ENCODE measurements around the gene BMP8B. TPM values are rescaled to one million over a fixed set of nuclear protein-coding genes. Genes with fewer than 3 reads are reported as not detected.
"Not testable (repeated sequence)": the region's sequence is repeated elsewhere in the genome, so short reads cannot be mapped to it uniquely, and the experiment has no call there.

Gene BMP8B
- total RNA-seq, 3 donors from 2014 or later: 0.48 to 1.3 (median 0.59) TPM

DNA sequence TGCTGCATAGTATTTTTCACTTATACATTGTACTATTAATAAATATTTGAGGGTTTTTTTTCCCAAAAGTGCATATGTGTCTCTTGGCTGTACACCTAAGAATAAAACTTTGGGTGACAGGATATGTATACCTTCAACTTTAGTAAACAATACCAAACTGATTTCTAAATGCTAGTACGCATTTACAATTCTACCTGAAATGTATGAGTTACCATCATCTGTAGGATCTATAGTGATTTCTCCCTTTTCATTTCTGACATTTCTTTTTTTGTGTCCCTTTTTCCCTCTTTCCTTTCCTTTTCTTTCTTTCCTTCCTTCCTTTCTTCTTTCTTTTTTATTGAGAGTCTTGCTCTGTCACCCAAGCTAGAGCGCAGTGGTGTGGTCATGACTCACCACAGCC is 16.7 kb upstream of the BMP8B start:
- Histone ChIP-seq H3K4me3 (no peak overlapping the region), H3K9me3 (peaks cover 0 to 6% of the 10 kb centered on the region in 2 donors), H3K27ac (no peak overlapping the region), H3K27me3 (no peaks in the 10 kb centered on the region), H3K4me1 (no peaks in the 10 kb centered on the region), H3K36me3 (no peaks in the 10 kb centered on the region)
- TF ChIP-seq POLR2AphosphoS5 (IDR thresholded peaks at IDR 0.05): no peak
- TF ChIP-seq POLR2A (IDR thresholded peaks at IDR 0.05): no peak
- TF ChIP-seq, protein P1, sequence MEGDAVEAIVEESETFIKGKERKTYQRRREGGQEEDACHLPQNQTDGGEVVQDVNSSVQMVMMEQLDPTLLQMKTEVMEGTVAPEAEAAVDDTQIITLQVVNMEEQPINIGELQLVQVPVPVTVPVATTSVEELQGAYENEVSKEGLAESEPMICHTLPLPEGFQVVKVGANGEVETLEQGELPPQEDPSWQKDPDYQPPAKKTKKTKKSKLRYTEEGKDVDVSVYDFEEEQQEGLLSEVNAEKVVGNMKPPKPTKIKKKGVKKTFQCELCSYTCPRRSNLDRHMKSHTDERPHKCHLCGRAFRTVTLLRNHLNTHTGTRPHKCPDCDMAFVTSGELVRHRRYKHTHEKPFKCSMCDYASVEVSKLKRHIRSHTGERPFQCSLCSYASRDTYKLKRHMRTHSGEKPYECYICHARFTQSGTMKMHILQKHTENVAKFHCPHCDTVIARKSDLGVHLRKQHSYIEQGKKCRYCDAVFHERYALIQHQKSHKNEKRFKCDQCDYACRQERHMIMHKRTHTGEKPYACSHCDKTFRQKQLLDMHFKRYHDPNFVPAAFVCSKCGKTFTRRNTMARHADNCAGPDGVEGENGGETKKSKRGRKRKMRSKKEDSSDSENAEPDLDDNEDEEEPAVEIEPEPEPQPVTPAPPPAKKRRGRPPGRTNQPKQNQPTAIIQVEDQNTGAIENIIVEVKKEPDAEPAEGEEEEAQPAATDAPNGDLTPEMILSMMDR (IDR thresholded peaks at IDR 0.05): no peak
- DNase-seq (ENCODE audit: low spot score in 2 of 2): no peak
- intact Hi-C loops (cut with DNase I; ENCODE audit: low total_unique reads): no loop called here

DNA sequence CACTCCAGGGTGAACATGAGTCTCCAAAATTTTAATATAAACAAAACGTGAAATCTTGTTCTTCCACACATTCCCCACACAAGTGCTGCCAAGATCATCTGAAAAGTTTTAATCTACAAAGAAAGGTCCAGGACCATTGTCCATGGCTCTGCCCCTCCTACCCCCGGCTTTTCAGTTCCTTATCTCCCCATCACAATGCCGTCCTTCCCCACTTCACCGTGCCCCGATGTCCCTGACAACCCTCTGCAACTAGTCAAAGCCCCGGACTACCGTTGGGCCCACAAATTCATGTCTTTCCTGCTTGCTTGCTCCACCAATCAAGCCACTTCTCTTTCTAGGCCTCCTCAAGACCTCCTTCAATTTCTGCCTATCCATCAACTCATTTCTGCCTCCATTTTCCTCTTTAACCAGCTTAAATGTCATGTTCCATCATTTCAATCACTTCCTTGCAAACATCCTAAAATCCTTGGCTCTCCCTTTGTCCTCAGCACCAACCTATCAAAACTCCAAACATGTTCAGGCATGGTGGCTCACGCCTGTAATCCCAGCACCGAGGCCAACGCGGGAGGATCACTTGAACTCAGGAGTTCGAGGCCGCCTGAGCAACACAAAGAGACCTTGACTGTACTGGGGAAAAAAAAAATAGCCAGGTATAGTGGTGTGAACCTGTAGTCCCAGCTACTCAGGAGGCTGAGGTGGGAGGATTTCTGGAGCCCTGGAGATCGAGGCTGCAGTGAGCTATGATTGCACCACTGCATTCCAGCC is 14.0 kb upstream of the BMP8B start:
- TF ChIP-seq POLR2AphosphoS5 (IDR thresholded peaks at IDR 0.05): no peak
- TF ChIP-seq, protein P1 (IDR thresholded peaks at IDR 0.05): no peak
- no peak for TF ChIP-seq POLR2A (IDR thresholded peaks at IDR 0.05)
- H3K4me1 ChIP-seq: no peaks in the 10 kb centered on the region
- H3K27ac ChIP-seq: no peak overlapping the region
- DNase-seq (ENCODE audit: low spot score in 2 of 2): no peak
- no peaks in the 10 kb centered on the region for H3K27me3 ChIP-seq
- no peak overlapping the region for H3K4me3 ChIP-seq
- intact Hi-C loops (cut with DNase I; ENCODE audit: low total_unique reads): no loop called here
- H3K9me3 ChIP-seq: peaks cover 0 to 6% of the 10 kb centered on the region in 2 donors
- H3K36me3 ChIP-seq: no peaks in the 10 kb centered on the region

DNA sequence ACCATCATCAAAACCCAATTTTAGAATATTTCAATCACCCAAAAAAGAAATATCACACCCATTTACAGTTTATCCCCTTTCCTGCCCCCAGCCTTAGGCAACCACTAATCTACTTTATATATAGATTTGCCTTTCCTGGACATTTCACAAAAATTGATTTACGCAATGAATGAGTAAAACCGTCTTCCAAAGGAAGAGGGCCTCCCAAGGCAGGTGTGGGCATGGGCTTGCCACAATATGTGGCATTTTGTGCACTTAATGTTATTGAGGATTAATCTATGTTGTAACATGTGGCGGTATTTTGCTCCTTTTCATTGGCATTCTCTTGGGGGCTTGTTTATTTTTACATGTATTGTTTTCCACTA is 11.8 kb upstream of the BMP8B start:
- H3K27ac ChIP-seq: no peak overlapping the region
- no peak for DNase-seq (ENCODE audit: low spot score in 2 of 2)
- no peak overlapping the region for H3K4me3 ChIP-seq
- TF ChIP-seq, protein P1 (IDR thresholded peaks at IDR 0.05): no peak
- peaks cover 0 to 4% of the 10 kb centered on the region in 2 donors for H3K9me3 ChIP-seq
- H3K27me3 ChIP-seq: no peaks in the 10 kb centered on the region
- intact Hi-C loops (cut with DNase I; ENCODE audit: low total_unique reads): no loop called here
- H3K4me1 ChIP-seq: no peaks in the 10 kb centered on the region
- no peaks in the 10 kb centered on the region for H3K36me3 ChIP-seq

DNA sequence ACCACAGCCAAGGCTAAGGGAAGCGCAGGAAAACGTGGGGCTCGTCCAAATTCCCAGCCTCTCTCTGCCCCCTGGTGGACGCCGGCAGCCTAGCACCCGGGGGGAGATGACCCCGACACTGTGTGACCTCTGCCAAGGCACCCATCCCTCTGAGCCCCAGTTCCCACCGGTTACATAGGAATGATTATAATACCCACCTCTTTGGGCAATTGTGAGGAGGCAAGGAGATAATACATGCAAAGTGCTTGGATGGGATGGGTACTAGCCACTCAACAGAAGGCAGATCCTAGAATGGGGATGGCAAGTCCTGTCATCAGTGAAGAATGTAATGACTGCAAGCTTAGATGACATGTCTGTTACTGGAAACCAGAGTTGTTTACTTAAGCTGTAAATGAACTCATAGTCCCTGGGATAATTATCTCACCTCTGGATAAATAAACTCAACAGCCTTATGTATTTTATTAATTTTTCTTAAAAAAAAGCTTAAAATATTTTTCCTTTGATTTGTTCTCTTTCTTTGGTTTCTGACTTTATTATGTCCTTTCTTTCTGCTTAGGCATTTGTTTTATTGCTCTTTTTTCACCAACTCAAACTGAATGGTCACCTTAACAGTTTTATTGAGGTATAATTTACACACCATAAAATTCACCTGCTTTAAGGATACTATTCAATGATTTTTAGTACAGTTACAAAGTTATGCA is 11.3 kb upstream of the BMP8B start:
- H3K27ac ChIP-seq: no peak overlapping the region

DNA sequence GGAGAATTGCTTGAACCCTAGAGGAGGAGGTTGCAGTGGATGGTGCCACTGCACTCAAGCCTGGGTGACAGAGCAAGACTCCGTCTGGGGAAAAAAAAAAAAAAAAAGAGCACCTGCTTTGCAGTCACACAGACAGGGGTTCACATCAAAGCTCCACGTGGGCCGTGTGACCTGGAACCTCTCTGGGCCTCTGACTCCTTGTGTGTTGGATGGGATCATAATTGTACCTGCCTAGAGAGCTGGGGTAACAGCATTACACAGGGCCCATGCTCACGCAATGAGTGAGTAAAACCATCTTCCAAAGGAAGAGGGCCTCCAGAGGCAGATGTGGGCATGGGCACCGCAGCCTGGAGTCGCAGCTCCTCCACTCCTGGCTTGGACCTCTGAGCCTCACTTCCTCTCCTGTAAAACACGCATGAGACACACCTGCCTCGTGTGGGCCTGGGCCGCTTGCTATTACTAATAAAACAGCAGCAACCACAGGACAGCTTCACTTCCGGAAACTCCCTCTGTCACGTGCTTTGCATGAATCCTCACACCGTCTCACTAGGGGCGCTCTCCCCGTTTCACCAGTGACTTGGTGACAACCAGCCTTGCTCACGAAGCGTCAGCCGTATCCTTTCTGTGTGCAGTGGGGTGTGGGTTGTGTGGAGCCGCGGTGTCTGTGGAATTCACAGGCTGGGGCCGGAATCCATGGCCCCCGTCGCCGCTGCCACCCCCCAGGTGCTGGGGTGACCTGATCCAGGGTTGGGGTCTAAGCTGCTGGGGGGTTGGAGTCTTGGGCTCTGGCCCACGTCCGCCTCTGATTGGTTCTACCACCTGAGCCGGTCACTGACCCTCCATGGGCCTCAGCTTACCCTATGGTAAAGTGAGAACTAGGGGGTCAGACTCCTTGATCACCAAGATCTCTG is 10.4 kb upstream of the BMP8B start:
- H3K9me3 ChIP-seq; H3K4me1 ChIP-seq; H3K27ac ChIP-seq; intact Hi-C loops (cut with DNase I; ENCODE audit: low total_unique reads); H3K27me3 ChIP-seq; H3K36me3 ChIP-seq: not testable (repeated sequence)
- peak overlapping the region in 1 of 3 donors; percentile 22 for H3K4me3 ChIP-seq
- peak; percentile 49 to 69 for DNase-seq (ENCODE audit: low spot score in 2 of 2)

More for the DNA sequence above, 11.3 kb upstream of the BMP8B start:
- TF ChIP-seq POLR2A (IDR thresholded peaks at IDR 0.05): no peak
- TF ChIP-seq, protein P1 (IDR thresholded peaks at IDR 0.05): peak; percentile 51 to 80 (median 73)
- no peaks in the 10 kb centered on the region for H3K9me3 ChIP-seq
- no peaks in the 10 kb centered on the region for H3K27me3 ChIP-seq
- intact Hi-C loops (cut with DNase I; ENCODE audit: low total_unique reads): no loop called here
- H3K4me1 ChIP-seq: no peaks in the 10 kb centered on the region
- H3K4me3 ChIP-seq: no peak overlapping the region
- peak in 1 of 2 donors; percentile 33 for DNase-seq (ENCODE audit: low spot score in 2 of 2)
- H3K36me3 ChIP-seq: no peaks in the 10 kb centered on the region
